ENCODE results near the gene APBB2. TPM values are rescaled to one million over a fixed set of nuclear protein-coding genes. Genes with fewer than 3 reads are reported as not detected.

Gene APBB2
- total and polyA plus RNA-seq, 2 experiments from 2014 or later: 35.8 to 74.8 TPM

DNA sequence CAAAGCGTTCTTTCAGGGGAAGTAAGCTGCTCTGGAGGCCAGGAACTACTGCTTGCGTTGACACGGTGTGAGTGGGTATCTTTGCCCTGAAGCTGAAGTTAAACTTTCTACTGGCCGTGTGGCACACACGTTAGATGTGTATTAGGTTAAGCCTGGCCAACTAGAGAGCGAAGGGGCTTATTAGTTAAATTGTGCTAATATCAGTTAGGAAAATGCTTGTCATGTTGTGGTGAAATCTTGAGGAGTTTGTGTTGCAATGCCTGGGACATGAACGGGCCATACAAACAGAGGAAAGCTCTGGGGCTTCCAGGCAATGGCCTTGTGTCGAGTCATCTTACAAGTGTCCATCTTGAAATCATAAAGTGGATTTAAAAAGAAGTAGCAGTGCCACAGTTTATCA is 402.0 kb downstream of the APBB2 start:
- Mint-ChIP-seq H3K4me3 (no peak overlapping the region), H3K4me1 (peaks cover 4% of the 10 kb centered on the region), H3K27me3 (ENCODE audit: insufficient read depth, low read depth, poor library complexity) (peaks cover 2% of the 10 kb centered on the region), H3K36me3 (ENCODE audit: low read depth) (peaks cover 19% of the 10 kb centered on the region; the same call in 2 of the 3 replicates), H3K27ac (peak overlapping the region; percentile 54; the same call in 1 of the 2 replicates), H3K9me3 (no peaks in the 10 kb centered on the region)
- peak overlapping the region; percentile 70 for H3K27ac ChIP-seq (ENCODE audit: low read depth)
- H3K79me2 ChIP-seq (replicated peaks; ENCODE audit: insufficient read depth): no peaks in the 10 kb centered on the region
- H3K27me3 ChIP-seq (ENCODE audit: insufficient read depth): no peaks in the 10 kb centered on the region
- H4K20me1 ChIP-seq (replicated peaks; ENCODE audit: insufficient read depth): no peaks in the 10 kb centered on the region
- no peaks in the 10 kb centered on the region for H3K4me1 ChIP-seq (ENCODE audit: insufficient read depth)
- peaks cover 18% of the 10 kb centered on the region for H3K36me3 ChIP-seq (ENCODE audit: insufficient read depth)
- no peak overlapping the region for H2AFZ ChIP-seq
- H3F3A ChIP-seq (replicated peaks; ENCODE audit: low read depth): peaks cover 6% of the 10 kb centered on the region; the same call in 1 of the 2 replicates
- H3K9me2 ChIP-seq (ENCODE audit: insufficient read depth): no peaks in the 10 kb centered on the region
- no peak for TF ChIP-seq CREB1 (CRISPR knock-in tag; IDR thresholded peaks at IDR 0.05; ENCODE audit: low read depth)
- no peak for TF ChIP-seq JUNB (IDR thresholded peaks at IDR 0.05; ENCODE audit: unreplicated experiment)
- no peak for TF ChIP-seq ZNF114 (CRISPR knock-in tag; IDR thresholded peaks at IDR 0.05)
- TF ChIP-seq, protein P1, sequence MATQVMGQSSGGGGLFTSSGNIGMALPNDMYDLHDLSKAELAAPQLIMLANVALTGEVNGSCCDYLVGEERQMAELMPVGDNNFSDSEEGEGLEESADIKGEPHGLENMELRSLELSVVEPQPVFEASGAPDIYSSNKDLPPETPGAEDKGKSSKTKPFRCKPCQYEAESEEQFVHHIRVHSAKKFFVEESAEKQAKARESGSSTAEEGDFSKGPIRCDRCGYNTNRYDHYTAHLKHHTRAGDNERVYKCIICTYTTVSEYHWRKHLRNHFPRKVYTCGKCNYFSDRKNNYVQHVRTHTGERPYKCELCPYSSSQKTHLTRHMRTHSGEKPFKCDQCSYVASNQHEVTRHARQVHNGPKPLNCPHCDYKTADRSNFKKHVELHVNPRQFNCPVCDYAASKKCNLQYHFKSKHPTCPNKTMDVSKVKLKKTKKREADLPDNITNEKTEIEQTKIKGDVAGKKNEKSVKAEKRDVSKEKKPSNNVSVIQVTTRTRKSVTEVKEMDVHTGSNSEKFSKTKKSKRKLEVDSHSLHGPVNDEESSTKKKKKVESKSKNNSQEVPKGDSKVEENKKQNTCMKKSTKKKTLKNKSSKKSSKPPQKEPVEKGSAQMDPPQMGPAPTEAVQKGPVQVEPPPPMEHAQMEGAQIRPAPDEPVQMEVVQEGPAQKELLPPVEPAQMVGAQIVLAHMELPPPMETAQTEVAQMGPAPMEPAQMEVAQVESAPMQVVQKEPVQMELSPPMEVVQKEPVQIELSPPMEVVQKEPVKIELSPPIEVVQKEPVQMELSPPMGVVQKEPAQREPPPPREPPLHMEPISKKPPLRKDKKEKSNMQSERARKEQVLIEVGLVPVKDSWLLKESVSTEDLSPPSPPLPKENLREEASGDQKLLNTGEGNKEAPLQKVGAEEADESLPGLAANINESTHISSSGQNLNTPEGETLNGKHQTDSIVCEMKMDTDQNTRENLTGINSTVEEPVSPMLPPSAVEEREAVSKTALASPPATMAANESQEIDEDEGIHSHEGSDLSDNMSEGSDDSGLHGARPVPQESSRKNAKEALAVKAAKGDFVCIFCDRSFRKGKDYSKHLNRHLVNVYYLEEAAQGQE (IDR thresholded peaks at IDR 0.05; ENCODE audit: unreplicated experiment): no peak
- H3K4me3 ChIP-seq: no peak overlapping the region
- ATAC-seq: no peak
- H3K4me2 ChIP-seq: no peak overlapping the region
- no peak for DNase-seq (ENCODE audit: low spot score)

DNA sequence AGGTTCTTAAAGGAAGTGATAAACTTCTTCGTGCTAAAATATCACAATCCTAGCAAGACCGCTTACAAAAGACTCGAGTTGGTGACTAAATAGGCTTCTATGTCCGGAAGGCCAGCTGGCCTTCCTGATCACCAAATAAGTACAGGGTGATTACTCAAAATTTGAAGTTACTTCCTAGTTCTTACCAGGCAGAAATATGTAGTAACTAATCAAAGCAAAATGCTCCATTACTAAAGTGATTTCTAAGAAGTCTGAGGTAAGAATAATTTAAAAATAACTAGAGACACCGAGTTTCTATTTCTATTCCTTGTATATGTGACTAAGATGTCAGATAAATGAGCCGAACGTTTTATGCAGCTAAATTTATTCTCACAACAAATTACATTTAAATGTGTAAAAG is 402.4 kb downstream of the APBB2 start:
- no peak overlapping the region for H3K4me3 Mint-ChIP-seq
- TF ChIP-seq POLR2AphosphoS5 (IDR thresholded peaks at IDR 0.05; ENCODE audit: low read depth) (no peak), STAT1 (IDR thresholded peaks at IDR 0.05; ENCODE audit: unreplicated experiment) (no peak), CREB1 (CRISPR knock-in tag; IDR thresholded peaks at IDR 0.05; ENCODE audit: low read depth) (no peak), NANOG (IDR thresholded peaks at IDR 0.05; ENCODE audit: borderline replicate concordance) (no peak), JUNB (IDR thresholded peaks at IDR 0.05; ENCODE audit: unreplicated experiment) (no peak), ZNF114 (CRISPR knock-in tag; IDR thresholded peaks at IDR 0.05) (no peak), ZNF331 (CRISPR knock-in tag; IDR thresholded peaks at IDR 0.05; ENCODE audit: low read depth) (no peak), EZH2 (IDR thresholded peaks at IDR 0.05; ENCODE audit: low read depth, unreplicated experiment) (no peak), EZH2phosphoT487 (IDR thresholded peaks at IDR 0.05; ENCODE audit: unreplicated experiment) (no peak)
- TF ChIP-seq, protein P2, sequence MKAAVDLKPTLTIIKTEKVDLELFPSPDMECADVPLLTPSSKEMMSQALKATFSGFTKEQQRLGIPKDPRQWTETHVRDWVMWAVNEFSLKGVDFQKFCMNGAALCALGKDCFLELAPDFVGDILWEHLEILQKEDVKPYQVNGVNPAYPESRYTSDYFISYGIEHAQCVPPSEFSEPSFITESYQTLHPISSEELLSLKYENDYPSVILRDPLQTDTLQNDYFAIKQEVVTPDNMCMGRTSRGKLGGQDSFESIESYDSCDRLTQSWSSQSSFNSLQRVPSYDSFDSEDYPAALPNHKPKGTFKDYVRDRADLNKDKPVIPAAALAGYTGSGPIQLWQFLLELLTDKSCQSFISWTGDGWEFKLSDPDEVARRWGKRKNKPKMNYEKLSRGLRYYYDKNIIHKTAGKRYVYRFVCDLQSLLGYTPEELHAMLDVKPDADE (IDR thresholded peaks at IDR 0.05): no peak
- TF ChIP-seq, protein P3, sequence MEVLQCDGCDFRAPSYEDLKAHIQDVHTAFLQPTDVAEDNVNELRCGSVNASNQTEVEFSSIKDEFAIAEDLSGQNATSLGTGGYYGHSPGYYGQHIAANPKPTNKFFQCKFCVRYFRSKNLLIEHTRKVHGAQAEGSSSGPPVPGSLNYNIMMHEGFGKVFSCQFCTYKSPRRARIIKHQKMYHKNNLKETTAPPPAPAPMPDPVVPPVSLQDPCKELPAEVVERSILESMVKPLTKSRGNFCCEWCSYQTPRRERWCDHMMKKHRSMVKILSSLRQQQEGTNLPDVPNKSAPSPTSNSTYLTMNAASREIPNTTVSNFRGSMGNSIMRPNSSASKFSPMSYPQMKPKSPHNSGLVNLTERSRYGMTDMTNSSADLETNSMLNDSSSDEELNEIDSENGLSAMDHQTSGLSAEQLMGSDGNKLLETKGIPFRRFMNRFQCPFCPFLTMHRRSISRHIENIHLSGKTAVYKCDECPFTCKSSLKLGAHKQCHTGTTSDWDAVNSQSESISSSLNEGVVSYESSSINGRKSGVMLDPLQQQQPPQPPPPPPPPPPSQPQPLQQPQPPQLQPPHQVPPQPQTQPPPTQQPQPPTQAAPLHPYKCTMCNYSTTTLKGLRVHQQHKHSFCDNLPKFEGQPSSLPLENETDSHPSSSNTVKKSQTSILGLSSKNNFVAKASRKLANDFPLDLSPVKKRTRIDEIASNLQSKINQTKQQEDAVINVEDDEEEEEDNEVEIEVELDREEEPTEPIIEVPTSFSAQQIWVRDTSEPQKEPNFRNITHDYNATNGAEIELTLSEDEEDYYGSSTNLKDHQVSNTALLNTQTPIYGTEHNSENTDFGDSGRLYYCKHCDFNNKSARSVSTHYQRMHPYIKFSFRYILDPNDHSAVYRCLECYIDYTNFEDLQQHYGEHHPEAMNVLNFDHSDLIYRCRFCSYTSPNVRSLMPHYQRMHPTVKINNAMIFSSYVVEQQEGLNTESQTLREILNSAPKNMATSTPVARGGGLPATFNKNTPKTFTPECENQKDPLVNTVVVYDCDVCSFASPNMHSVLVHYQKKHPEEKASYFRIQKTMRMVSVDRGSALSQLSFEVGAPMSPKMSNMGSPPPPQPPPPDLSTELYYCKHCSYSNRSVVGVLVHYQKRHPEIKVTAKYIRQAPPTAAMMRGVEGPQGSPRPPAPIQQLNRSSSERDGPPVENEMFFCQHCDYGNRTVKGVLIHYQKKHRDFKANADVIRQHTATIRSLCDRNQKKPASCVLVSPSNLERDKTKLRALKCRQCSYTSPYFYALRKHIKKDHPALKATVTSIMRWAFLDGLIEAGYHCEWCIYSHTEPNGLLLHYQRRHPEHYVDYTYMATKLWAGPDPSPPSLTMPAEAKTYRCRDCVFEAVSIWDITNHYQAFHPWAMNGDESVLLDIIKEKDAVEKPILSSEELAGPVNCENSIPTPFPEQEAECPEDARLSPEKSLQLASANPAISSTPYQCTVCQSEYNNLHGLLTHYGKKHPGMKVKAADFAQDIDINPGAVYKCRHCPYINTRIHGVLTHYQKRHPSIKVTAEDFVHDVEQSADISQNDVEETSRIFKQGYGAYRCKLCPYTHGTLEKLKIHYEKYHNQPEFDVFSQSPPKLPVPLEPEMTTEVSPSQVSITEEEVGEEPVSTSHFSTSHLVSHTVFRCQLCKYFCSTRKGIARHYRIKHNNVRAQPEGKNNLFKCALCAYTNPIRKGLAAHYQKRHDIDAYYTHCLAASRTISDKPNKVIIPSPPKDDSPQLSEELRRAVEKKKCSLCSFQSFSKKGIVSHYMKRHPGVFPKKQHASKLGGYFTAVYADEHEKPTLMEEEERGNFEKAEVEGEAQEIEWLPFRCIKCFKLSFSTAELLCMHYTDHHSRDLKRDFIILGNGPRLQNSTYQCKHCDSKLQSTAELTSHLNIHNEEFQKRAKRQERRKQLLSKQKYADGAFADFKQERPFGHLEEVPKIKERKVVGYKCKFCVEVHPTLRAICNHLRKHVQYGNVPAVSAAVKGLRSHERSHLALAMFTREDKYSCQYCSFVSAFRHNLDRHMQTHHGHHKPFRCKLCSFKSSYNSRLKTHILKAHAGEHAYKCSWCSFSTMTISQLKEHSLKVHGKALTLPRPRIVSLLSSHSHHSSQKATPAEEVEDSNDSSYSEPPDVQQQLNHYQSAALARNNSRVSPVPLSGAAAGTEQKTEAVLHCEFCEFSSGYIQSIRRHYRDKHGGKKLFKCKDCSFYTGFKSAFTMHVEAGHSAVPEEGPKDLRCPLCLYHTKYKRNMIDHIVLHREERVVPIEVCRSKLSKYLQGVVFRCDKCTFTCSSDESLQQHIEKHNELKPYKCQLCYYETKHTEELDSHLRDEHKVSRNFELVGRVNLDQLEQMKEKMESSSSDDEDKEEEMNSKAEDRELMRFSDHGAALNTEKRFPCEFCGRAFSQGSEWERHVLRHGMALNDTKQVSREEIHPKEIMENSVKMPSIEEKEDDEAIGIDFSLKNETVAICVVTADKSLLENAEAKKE (CRISPR knock-in tag; IDR thresholded peaks at IDR 0.05): no peak

More for the DNA sequence above, 402.4 kb downstream of the APBB2 start:
- H2AFZ ChIP-seq: no peak overlapping the region
- peaks cover 18% of the 10 kb centered on the region for H3K36me3 ChIP-seq (ENCODE audit: insufficient read depth)
- H3K27me3 ChIP-seq (ENCODE audit: insufficient read depth): no peaks in the 10 kb centered on the region
- Mint-ChIP-seq H3K4me1 (peaks cover 4% of the 10 kb centered on the region), H3K27me3 (ENCODE audit: insufficient read depth, low read depth, poor library complexity) (peaks cover 2% of the 10 kb centered on the region), H3K9me3 (no peaks in the 10 kb centered on the region), H3K27ac (peak overlapping the region; percentile 54; the same call in 1 of the 2 replicates), H3K36me3 (ENCODE audit: low read depth) (peaks cover 19% of the 10 kb centered on the region; the same call in 2 of the 3 replicates)
- H4K20me1 ChIP-seq (replicated peaks; ENCODE audit: insufficient read depth): no peaks in the 10 kb centered on the region
- no peaks in the 10 kb centered on the region for H3K79me2 ChIP-seq (replicated peaks; ENCODE audit: insufficient read depth)
- H3K4me2 ChIP-seq: no peak overlapping the region
- no peak for DNase-seq (ENCODE audit: low spot score)
- no peak overlapping the region for H3K4me3 ChIP-seq
- H3F3A ChIP-seq (replicated peaks; ENCODE audit: low read depth): peaks cover 6% of the 10 kb centered on the region; the same call in 1 of the 2 replicates
- peak overlapping the region; percentile 70; the same call in 1 of the 2 replicates for H3K27ac ChIP-seq (ENCODE audit: low read depth)
- no peaks in the 10 kb centered on the region for H3K4me1 ChIP-seq (ENCODE audit: insufficient read depth)
- H3K9me2 ChIP-seq (ENCODE audit: insufficient read depth): no peaks in the 10 kb centered on the region
- ATAC-seq: no peak
